Epithelial cell of esophagus (primary cell): ENCODE measurements around the gene DUSP22.

Experiments used
- DNase-seq: peaks from one replicate; pipeline ENCODE4 v3.0.0; 2010; ENCODE audit warnings: low read depth
- H3K4me3 ChIP-seq: 2 replicates; pipeline ENCODE4 v1.5.1; 2011; ENCODE audit warnings: mild to moderate bottlenecking, low read length, control low read depth
- CTCF ChIP-seq: IDR thresholded peaks from 2 replicates; pipeline ENCODE4 v1.5.1; 2011; ENCODE audit warnings: low read depth, mild to moderate bottlenecking, low read length, control low read depth, inconsistent platforms; ENCODE audit not compliant: insufficient read depth; ENCODE audit errors: missing control alignments

DUSP22 gene

GRCh38 chr6:259901-260508, 32.3 kb upstream of the DUSP22 start:
- TF ChIP-seq CTCF = no peak
- H3K4me3 ChIP-seq = no peak overlapping the region
- DNase-seq = no peak

DNA sequence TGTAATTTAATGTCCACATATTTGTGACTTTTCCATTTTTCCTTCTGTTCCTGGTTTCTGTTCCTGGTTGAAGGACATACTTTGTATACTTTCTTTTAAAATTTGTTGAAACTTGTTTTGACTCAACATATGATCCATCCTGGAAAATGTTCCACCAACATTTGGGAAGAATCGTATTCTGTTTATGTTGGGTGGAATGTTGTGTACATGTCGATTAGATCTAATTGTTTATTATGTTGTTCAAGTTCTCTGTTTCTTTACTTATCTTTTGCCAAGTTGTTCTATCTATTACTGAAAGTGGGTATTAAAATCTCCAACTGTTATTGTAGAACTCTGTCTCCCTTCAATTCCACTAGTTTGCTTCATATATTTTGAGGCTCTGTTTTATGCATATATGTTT, 27.7 kb upstream of the DUSP22 start:
- TF ChIP-seq CTCF = no peak
- DNase-seq = no peak
- no peak overlapping the region for H3K4me3 ChIP-seq

GRCh38 chr6:268394-268935, 23.8 kb upstream of the DUSP22 start:
- no peak for TF ChIP-seq CTCF
- peak; percentile 29 for DNase-seq
- H3K4me3 ChIP-seq = no peak overlapping the region

DNA sequence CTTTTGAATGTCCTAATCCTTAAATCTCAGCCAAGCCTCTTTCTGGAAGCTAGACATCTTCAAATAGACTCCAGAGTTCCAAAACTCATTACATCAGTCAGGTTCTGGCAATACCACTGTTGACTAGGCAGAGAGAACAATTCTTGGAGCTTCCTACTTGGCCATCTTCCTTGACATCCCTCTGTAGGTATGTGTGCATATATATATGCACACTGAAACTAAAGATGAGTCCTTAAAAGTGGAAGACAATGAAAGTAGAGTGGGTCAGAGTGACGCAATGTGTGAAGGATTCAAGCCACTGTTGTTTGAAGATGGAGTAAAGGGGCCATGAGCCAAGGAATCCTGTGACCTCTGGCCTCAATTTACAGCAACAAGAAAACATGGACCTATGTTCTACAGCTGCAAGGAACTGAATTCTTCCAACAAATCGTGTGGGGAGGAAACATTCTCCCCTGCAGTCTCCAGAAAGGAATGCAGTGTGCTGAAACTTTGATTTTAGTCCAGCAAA, 18.7 kb upstream of the DUSP22 start:
- DNase-seq = no peak
- no peak overlapping the region for H3K4me3 ChIP-seq
- peak; percentile 3 for TF ChIP-seq CTCF

DNA sequence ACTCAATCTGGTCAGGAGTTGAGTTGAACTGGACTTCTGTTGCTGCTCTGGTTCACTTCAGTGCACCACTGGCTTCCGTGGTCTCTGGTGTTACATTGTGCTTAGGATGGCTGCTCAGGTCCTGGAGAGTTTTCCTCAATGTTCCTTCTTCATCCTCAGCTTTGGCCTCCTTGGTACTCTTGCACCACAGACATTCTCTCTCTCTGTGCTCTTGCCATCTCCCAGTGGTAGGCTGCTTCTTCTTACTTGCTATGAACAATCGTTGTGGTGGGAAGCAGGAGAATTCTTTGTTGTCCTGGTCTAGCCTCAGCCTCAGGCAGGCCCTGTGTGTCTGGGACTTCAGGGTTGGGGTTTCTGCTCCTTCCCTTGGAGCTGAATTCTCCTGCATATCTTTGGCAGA, 14.5 kb upstream of the DUSP22 start:
- no peak for DNase-seq
- TF ChIP-seq CTCF = no peak
- no peak overlapping the region for H3K4me3 ChIP-seq

- no peak for DNase-seq
- TF ChIP-seq CTCF = no peak
- H3K4me3 ChIP-seq = no peak overlapping the region
These were observed 13.8 kb upstream of the DUSP22 start for GRCh38 chr6:278494-278893.
